ENCODE measurements around the gene PRKAG1.

Gene PRKAG1

DNA sequence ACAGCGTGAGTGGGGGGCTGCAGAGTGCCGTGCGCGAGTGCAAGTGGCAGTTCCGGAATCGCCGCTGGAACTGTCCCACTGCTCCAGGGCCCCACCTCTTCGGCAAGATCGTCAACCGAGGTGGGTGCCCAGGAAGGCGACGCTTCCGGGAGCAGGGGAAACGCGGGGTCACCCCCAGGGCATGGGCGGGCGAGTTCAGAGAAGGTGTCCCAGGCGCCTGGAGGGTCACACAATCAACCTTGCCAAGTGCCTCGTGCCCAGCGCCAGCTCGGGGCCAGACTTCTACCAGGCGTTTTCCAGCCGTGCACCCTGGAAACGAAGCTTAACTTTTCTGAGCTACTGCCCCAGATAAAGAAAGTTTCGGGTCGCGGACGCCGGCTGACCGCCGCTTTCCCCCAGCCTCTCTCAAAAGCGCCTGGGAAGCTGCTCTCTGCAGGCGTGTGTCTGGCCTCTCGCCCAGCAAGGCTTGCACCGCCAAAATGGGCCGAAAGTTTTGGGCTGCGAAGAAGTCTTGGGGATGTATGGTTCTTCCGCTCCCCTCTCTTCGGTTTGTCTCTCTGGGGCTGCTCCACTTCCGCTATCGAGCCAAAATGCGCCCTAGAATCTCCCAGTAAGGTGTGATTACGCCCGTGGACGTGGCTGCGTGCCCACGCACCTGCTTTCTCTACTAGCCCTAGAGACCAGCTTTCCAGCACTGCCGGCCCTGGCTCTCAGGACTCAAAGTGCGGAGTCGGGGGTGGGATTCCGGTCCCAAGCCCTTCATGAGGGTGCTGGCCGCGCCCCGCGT is 38.8 kb downstream of the PRKAG1 start:
- no peaks in the 10 kb centered on the region for H3K9me2 ChIP-seq (ENCODE audit: low read depth, low read length)
- peaks cover 35% of the 10 kb centered on the region for H3K4me1 ChIP-seq (ENCODE audit: insufficient read depth, low read length, severe bottlenecking)
- no peaks in the 10 kb centered on the region for H4K20me1 ChIP-seq (ENCODE audit: insufficient read depth, low read length)
- no peaks in the 10 kb centered on the region for H3K79me2 ChIP-seq (ENCODE audit: insufficient read depth, low read length)
- H3K36me3 ChIP-seq (ENCODE audit: insufficient read depth, low read length) = no peaks in the 10 kb centered on the region
- H3K27ac ChIP-seq (ENCODE audit: low read depth, low read length, poor library complexity, severe bottlenecking) = no peak overlapping the region
- no peaks in the 10 kb centered on the region for H3F3A ChIP-seq (ENCODE audit: insufficient read depth, low read length)
- peak overlapping the region; percentile 55 for H3K4me2 ChIP-seq (ENCODE audit: low read length)
- peak overlapping the region; percentile 39 for H3K4me3 ChIP-seq (ENCODE audit: low read depth, low read length, poor library complexity, severe bottlenecking)
- H3K9me3 ChIP-seq (ENCODE audit: low read length) = no peaks in the 10 kb centered on the region
- TF ChIP-seq EZH2 (IDR thresholded peaks at IDR 0.05; ENCODE audit: borderline replicate concordance, low read length) = no peak
- TF ChIP-seq, protein P1, sequence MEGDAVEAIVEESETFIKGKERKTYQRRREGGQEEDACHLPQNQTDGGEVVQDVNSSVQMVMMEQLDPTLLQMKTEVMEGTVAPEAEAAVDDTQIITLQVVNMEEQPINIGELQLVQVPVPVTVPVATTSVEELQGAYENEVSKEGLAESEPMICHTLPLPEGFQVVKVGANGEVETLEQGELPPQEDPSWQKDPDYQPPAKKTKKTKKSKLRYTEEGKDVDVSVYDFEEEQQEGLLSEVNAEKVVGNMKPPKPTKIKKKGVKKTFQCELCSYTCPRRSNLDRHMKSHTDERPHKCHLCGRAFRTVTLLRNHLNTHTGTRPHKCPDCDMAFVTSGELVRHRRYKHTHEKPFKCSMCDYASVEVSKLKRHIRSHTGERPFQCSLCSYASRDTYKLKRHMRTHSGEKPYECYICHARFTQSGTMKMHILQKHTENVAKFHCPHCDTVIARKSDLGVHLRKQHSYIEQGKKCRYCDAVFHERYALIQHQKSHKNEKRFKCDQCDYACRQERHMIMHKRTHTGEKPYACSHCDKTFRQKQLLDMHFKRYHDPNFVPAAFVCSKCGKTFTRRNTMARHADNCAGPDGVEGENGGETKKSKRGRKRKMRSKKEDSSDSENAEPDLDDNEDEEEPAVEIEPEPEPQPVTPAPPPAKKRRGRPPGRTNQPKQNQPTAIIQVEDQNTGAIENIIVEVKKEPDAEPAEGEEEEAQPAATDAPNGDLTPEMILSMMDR (IDR thresholded peaks at IDR 0.05; ENCODE audit: low read length) = no peak
- H3K27me3 ChIP-seq (ENCODE audit: insufficient read depth, low read length) = no peaks in the 10 kb centered on the region; the same call in 1 of the 2 replicates
- no peak overlapping the region for H2AFZ ChIP-seq (ENCODE audit: low read length)
- H3K9ac ChIP-seq (ENCODE audit: low read length) = no peak overlapping the region

DNA sequence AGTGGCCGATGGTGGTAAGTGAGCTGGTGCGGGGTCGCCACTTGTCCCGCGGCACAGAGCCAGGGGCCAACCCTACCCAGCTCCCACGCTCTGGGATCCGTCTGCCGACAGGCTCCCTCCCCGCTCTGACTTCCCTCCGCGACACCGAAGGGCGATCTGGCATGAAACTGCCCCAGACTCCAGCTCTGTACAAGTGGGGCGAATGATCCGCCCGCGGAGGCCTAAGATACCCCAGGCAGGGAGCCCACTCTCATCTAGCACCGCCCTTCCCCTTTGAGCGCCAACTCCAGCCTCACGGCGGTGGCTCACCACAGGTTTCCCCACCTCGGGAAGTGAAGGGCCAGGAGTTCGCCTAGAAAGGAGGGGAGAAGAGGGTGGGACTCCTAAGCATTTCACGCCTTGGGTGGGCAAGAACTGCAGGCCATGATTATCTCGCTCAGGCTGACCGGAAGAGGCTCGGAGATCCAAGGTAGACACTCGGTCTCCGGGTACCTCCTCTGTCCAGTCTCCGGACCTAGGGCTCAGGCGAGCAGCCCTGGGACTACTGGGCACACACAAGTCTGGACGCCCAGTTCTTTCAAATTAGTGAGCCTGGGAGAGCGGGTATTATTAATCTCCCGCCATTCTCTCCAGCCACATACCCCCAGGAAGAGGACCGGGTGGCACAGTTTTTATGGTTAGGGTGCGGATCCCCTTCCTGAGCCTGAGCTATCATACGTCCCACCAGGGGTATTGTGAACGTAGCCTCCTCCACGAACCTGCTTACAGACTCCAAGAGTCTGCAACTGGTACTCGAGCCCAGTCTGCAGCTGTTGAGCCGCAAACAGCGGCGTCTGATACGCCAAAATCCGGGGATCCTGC is 39.6 kb downstream of the PRKAG1 start:
- no peak overlapping the region for H3K9ac ChIP-seq (ENCODE audit: low read length)
- H3F3A ChIP-seq (ENCODE audit: insufficient read depth, low read length) = no peaks in the 10 kb centered on the region
- H3K79me2 ChIP-seq (ENCODE audit: insufficient read depth, low read length) = no peaks in the 10 kb centered on the region
- H3K27ac ChIP-seq (ENCODE audit: low read depth, low read length, poor library complexity, severe bottlenecking) = no peak overlapping the region
- H3K9me3 ChIP-seq (ENCODE audit: low read length) = no peaks in the 10 kb centered on the region
- H3K4me1 ChIP-seq (ENCODE audit: insufficient read depth, low read length, severe bottlenecking) = peaks cover 35% of the 10 kb centered on the region
- TF ChIP-seq, protein P1 (IDR thresholded peaks at IDR 0.05; ENCODE audit: low read length) = no peak
- no peak for TF ChIP-seq EZH2 (IDR thresholded peaks at IDR 0.05; ENCODE audit: borderline replicate concordance, low read length)
- H3K4me2 ChIP-seq (ENCODE audit: low read length) = no peak overlapping the region; the same call in 1 of the 2 replicates
- no peaks in the 10 kb centered on the region for H3K36me3 ChIP-seq (ENCODE audit: insufficient read depth, low read length)
- no peak overlapping the region for H3K4me3 ChIP-seq (ENCODE audit: low read depth, low read length, poor library complexity, severe bottlenecking)
- H4K20me1 ChIP-seq (ENCODE audit: insufficient read depth, low read length) = no peaks in the 10 kb centered on the region
- no peak overlapping the region for H2AFZ ChIP-seq (ENCODE audit: low read length)
- H3K9me2 ChIP-seq (ENCODE audit: low read depth, low read length) = no peaks in the 10 kb centered on the region
- no peaks in the 10 kb centered on the region; the same call in 1 of the 2 replicates for H3K27me3 ChIP-seq (ENCODE audit: insufficient read depth, low read length)

- Histone ChIP-seq H3K4me1 (ENCODE audit: insufficient read depth, low read length, severe bottlenecking) (peaks cover 35% of the 10 kb centered on the region), H4K20me1 (ENCODE audit: insufficient read depth, low read length) (no peaks in the 10 kb centered on the region), H2AFZ (ENCODE audit: low read length) (no peak within 1 kb of the TSS), H3K27me3 (ENCODE audit: insufficient read depth, low read length) (peaks cover 5% of the 10 kb centered on the region; the same call in 1 of the 2 replicates), H3K27ac (ENCODE audit: low read depth, low read length, poor library complexity, severe bottlenecking) (no peak within 1 kb of the TSS), H3K9me2 (ENCODE audit: low read depth, low read length) (no peaks in the 10 kb centered on the region), H3K4me2 (ENCODE audit: low read length) (no peak within 1 kb of the TSS; the same call in 1 of the 2 replicates), H3K9ac (ENCODE audit: low read length) (no peak within 1 kb of the TSS), H3K79me2 (ENCODE audit: insufficient read depth, low read length) (no peaks in the 10 kb centered on the region), H3F3A (ENCODE audit: insufficient read depth, low read length) (no peaks in the 10 kb centered on the region), H3K36me3 (ENCODE audit: insufficient read depth, low read length) (no peaks in the 10 kb centered on the region), H3K4me3 (ENCODE audit: low read depth, low read length, poor library complexity, severe bottlenecking) (no peak within 1 kb of the TSS), H3K9me3 (ENCODE audit: low read length) (no peaks in the 10 kb centered on the region)
- TF ChIP-seq, protein P1 (IDR thresholded peaks at IDR 0.05; ENCODE audit: low read length) = peak; percentile 24; the same call in 1 of the 2 replicates
- TF ChIP-seq EZH2 (IDR thresholded peaks at IDR 0.05; ENCODE audit: borderline replicate concordance, low read length) = no peak
These were observed 40.3 kb downstream of the PRKAG1 start, which contains the start of gene WNT1 for GRCh38 chr12:48978291-48978740. Gene WNT1, plus strand, starts transcription at chr12:48978322. Its CDS starts 329 bp downstream, at chr12:48978651.
